ENCODE results near the gene TMEM184C. TPM values are rescaled to one million over a fixed set of nuclear protein-coding genes. Genes with fewer than 3 reads are reported as not detected.

Gene TMEM184C
- total and polyA plus RNA-seq, 2 of the 8 experiments (the other 6 are each of a cell fraction or from before 2014, with no cell fraction given) = 11.1 to 42.4 TPM

GRCh38 chr4:147633113-147633512 is 15.9 kb downstream of the TMEM184C start:
- Histone ChIP-seq H2BK120ac (replicated peaks; ENCODE audit: low read depth, low read length) (no peak overlapping the region), H2BK5ac (ENCODE audit: low read depth, low read length) (no peak overlapping the region), H3K79me2 (ENCODE audit: control insufficient read depth in 1 of 2, insufficient read depth in 2 of 2, low read length in 2 of 2) (no peaks in the 10 kb centered on the region; a peak in 1 of 4 replicates), H2BK12ac (ENCODE audit: low read depth, low read length) (no peak overlapping the region), H3K23ac (ENCODE audit: insufficient read length) (no peak overlapping the region), H3K36me3 (ENCODE audit: control insufficient read depth in 2 of 4, insufficient read depth in 4 of 4, low read length in 3 of 4) (peaks cover 6 to 71% (median 17%) of the 10 kb centered on the region in 4 experiments; a peak in 5 of 8 replicates), H2BK20ac (ENCODE audit: low read length) (no peak overlapping the region), H3K4me3 (ENCODE audit: extremely low read depth in 1 of 4, insufficient read depth in 2 of 4, low read depth in 3 of 4, low read length in 4 of 4) (no peak overlapping the region), H3K27ac (ENCODE audit: low read depth, low read length) (no peak overlapping the region), H3K79me1 (ENCODE audit: low read depth, low read length) (no peaks in the 10 kb centered on the region), H3K4me2 (ENCODE audit: insufficient read depth in 1 of 2, low read depth in 2 of 2, low read length in 2 of 2) (no peak overlapping the region), H4K5ac (ENCODE audit: insufficient read length, low read depth, low read length) (no peak overlapping the region), H4K91ac (replicated peaks; ENCODE audit: insufficient read length, low read length) (no peak overlapping the region), H3K4me1 (replicated peaks in 1 of 4; ENCODE audit: control insufficient read depth in 3 of 4, insufficient read depth in 4 of 4, low read length in 3 of 4) (peaks cover 0 to 7% (median 3%) of the 10 kb centered on the region in 4 experiments; a peak in 2 of 7 replicates), H3K4ac (replicated peaks; ENCODE audit: insufficient read length, low read depth, low read length) (no peak overlapping the region), H3K56ac (replicated peaks; ENCODE audit: insufficient read length, low read depth, low read length) (no peak overlapping the region), H3K23me2 (ENCODE audit: low read depth, low read length) (no peaks in the 10 kb centered on the region), H4K8ac (ENCODE audit: extremely low read depth, insufficient read depth, low read length) (no peak overlapping the region), H3K9me3 (ENCODE audit: insufficient read depth in 2 of 2, low read depth in 1 of 2, low read length in 1 of 2) (no peaks in the 10 kb centered on the region), H2BK15ac (ENCODE audit: low read length) (no peak overlapping the region), H3K14ac (ENCODE audit: insufficient read length) (no peak overlapping the region), H3K27me3 (replicated peaks in 1 of 4; ENCODE audit: control insufficient read depth in 3 of 4, extremely low read depth in 1 of 4, insufficient read depth in 3 of 4, low read length in 3 of 4) (no peaks in the 10 kb centered on the region), H2AFZ (ENCODE audit: low read length) (no peak overlapping the region), H3K18ac (ENCODE audit: extremely low read depth, low read length) (no peak overlapping the region), H2AK5ac (ENCODE audit: low read depth, low read length) (no peak overlapping the region), H4K20me1 (replicated peaks in 1 of 2; ENCODE audit: control insufficient read depth in 1 of 2, insufficient read depth in 2 of 2, low read length in 2 of 2) (no peaks in the 10 kb centered on the region), H3K9ac (replicated peaks in 1 of 4; ENCODE audit: extremely low read depth in 1 of 4, low read depth in 3 of 4, low read length in 3 of 4) (no peak overlapping the region)
- ChIA-PET CTCF (ENCODE audit: partially characterized antibody) (interaction anchor here (1.2 kb wide), 1 partner anchor 234 kb away, joined by 3 read pairs; no protein-coding TSS in a partner anchor), POLR2A (ENCODE audit: partially characterized antibody) (no interaction called here)
- FAIRE-seq = no peak
- 80% methylated on average over 3 of the region's 3 CpGs; no CpG with 5 or more reads in 1 of the 2 experiments for WGBS, 2 experiments (ENCODE audit: extremely low coverage in 1 of 2, insufficient coverage in 1 of 2, insufficient read length in 1 of 2, insufficient replicate concordance in 2 of 2, low coverage in 1 of 2, low lambda C conversion rate in 2 of 2, missing lambda C conversion rate in 1 of 2)
- DNase-seq (ENCODE audit: low read depth in 1 of 2, low spot score in 2 of 2) = no peak
- TF ChIP-seq TBP (IDR thresholded peaks at IDR 0.05; ENCODE audit: low read depth, low read length) (no peak), USF2 (IDR thresholded peaks at IDR 0.05; ENCODE audit: low read length) (no peak), ATF3 (IDR thresholded peaks at IDR 0.05; ENCODE audit: insufficient read depth, low read depth, low read length) (no peak), SIX5 (IDR thresholded peaks at IDR 0.05; ENCODE audit: low read depth, low read length) (no peak), RXRA (IDR thresholded peaks at IDR 0.05; ENCODE audit: insufficient read depth, low read depth, low read length) (no peak), GABPA (IDR thresholded peaks at IDR 0.05; ENCODE audit: borderline replicate concordance, insufficient read depth, low read length) (no peak), MAX (IDR thresholded peaks at IDR 0.05) (no peak), GTF2F1 (IDR thresholded peaks at IDR 0.05; ENCODE audit: borderline replicate concordance, low read depth, low read length) (no peak), SIN3A (conservative IDR thresholded peaks at IDR 0.05 in 1 of 2, IDR thresholded peaks at IDR 0.05 in 1 of 2; ENCODE audit: low read depth in 1 of 2, low read length in 2 of 2) (no peak), TAF7 (optimal IDR thresholded peaks at IDR 0.05; ENCODE audit: borderline replicate concordance, low read depth, low read length) (no peak), BCL11A (IDR thresholded peaks at IDR 0.05; ENCODE audit: low read depth in 2 of 2, low read length in 2 of 2) (no peak), BRCA1 (IDR thresholded peaks at IDR 0.05; ENCODE audit: low read depth, low read length) (no peak)

Data from H1 (cell line).